Activated naive CD8-positive, alpha-beta T cell treated with anti-CD3 and anti-CD28 coated beads, Interleukin-2, amount 50 U/mL, for 24 hours (primary cell): Measurements from ENCODE around the gene MRC2.
A peak's percentile ranks its signal among the peaks of the same experiment; 100 is the strongest.

Source experiments
- ATAC-seq: fragments of 150-1000 bp; cut with Tn5 transposase; one replicate; pipeline ENCODE4 v1.10.0; 2021
- DNase-seq: peaks from one replicate; pipeline ENCODE4 v3.0.0; 2021
- H3K27ac Mint-ChIP-seq: one replicate; pipeline ENCODE4 v1.8.0; 2021; ENCODE audit warnings: mild to moderate bottlenecking, mixed read lengths
- H3K27me3 Mint-ChIP-seq: one replicate; pipeline ENCODE4 v1.8.0; 2021; ENCODE audit warnings: mixed read lengths
- H3K36me3 Mint-ChIP-seq: one replicate; pipeline ENCODE4 v1.8.0; 2021; ENCODE audit warnings: low read depth, mixed read lengths
- H3K4me1 Mint-ChIP-seq: one replicate; pipeline ENCODE4 v1.8.0; 2021; ENCODE audit warnings: mixed read lengths
- H3K4me3 Mint-ChIP-seq: one replicate; pipeline ENCODE4 v1.8.0; 2021; ENCODE audit warnings: mild to moderate bottlenecking, moderate library complexity, mixed read lengths
- H3K9me3 Mint-ChIP-seq: one replicate; pipeline ENCODE4 v1.8.0; 2021; ENCODE audit warnings: mixed read lengths

Gene MRC2

GRCh38 chr17:62619417-62620155, 7.9 kb upstream of the MRC2 start:
- no peaks in the 10 kb centered on the region for H3K4me1 Mint-ChIP-seq
- no peak for ATAC-seq
- H3K9me3 Mint-ChIP-seq, result no peaks in the 10 kb centered on the region
- peaks cover 10% of the 10 kb centered on the region for H3K36me3 Mint-ChIP-seq
- DNase-seq, result no peak
- no peaks in the 10 kb centered on the region for H3K27me3 Mint-ChIP-seq
- H3K4me3 Mint-ChIP-seq, result no peak overlapping the region
- H3K27ac Mint-ChIP-seq, result no peak overlapping the region

GRCh38 chr17:62621223-62621622, 6.2 kb upstream of the MRC2 start:
- H3K27ac Mint-ChIP-seq, result no peak overlapping the region
- ATAC-seq (no peak), DNase-seq (no peak)
- no peaks in the 10 kb centered on the region for H3K9me3 Mint-ChIP-seq
- H3K36me3 Mint-ChIP-seq, result peaks cover 4% of the 10 kb centered on the region
- no peak overlapping the region for H3K4me3 Mint-ChIP-seq
- H3K27me3 Mint-ChIP-seq, result no peaks in the 10 kb centered on the region
- H3K4me1 Mint-ChIP-seq, result no peaks in the 10 kb centered on the region

GRCh38 chr17:62625184-62625869, 2.1 kb upstream of the MRC2 start:
- H3K4me1 Mint-ChIP-seq, result peaks cover 12% of the 10 kb centered on the region
- H3K36me3 Mint-ChIP-seq, result peaks cover 4% of the 10 kb centered on the region
- no peak overlapping the region for H3K4me3 Mint-ChIP-seq
- DNase-seq (no peak), ATAC-seq (no peak)
- peaks cover 14% of the 10 kb centered on the region for H3K27me3 Mint-ChIP-seq
- H3K27ac Mint-ChIP-seq, result no peak overlapping the region
- no peaks in the 10 kb centered on the region for H3K9me3 Mint-ChIP-seq

GRCh38 chr17:62625870-62626200, 1.6 kb upstream of the MRC2 start:
- Mint-ChIP-seq H3K9me3 (no peaks in the 10 kb centered on the region), H3K4me3 (no peak overlapping the region), H3K27ac (no peak overlapping the region), H3K27me3 (peaks cover 14% of the 10 kb centered on the region), H3K36me3 (peaks cover 4% of the 10 kb centered on the region), H3K4me1 (peaks cover 12% of the 10 kb centered on the region)
- ATAC-seq, result no peak
- no peak for DNase-seq

- ATAC-seq (no peak), DNase-seq (peak; percentile 16)
- Mint-ChIP-seq H3K4me1 (peaks cover 12% of the 10 kb centered on the region), H3K27me3 (peaks cover 14% of the 10 kb centered on the region), H3K36me3 (peaks cover 4% of the 10 kb centered on the region), H3K4me3 (peak overlapping the region; percentile 72), H3K27ac (no peak overlapping the region), H3K9me3 (no peaks in the 10 kb centered on the region)
Measured at GRCh38 chr17:62626719-62627218, 701 bp upstream of the MRC2 start.

- Mint-ChIP-seq H3K27ac (peak overlapping the region; percentile 83), H3K36me3 (peaks cover 3% of the 10 kb centered on the region), H3K4me3 (peak overlapping the region; percentile 86), H3K27me3 (peaks cover 17% of the 10 kb centered on the region), H3K9me3 (no peaks in the 10 kb centered on the region), H3K4me1 (peaks cover 12% of the 10 kb centered on the region)
- peak; percentile 38 for ATAC-seq
- DNase-seq, result peak; percentile 45
Measured at GRCh38 chr17:62627904-62628633, 599 bp downstream of the MRC2 start.

GRCh38 chr17:62628831-62629555, 1.5 kb downstream of the MRC2 start:
- Mint-ChIP-seq H3K36me3 (peaks cover 3% of the 10 kb centered on the region), H3K9me3 (no peaks in the 10 kb centered on the region), H3K27me3 (peaks cover 17% of the 10 kb centered on the region), H3K4me3 (peak overlapping the region; percentile 86), H3K4me1 (peaks cover 12% of the 10 kb centered on the region), H3K27ac (peak overlapping the region; percentile 83)
- no peak for DNase-seq
- ATAC-seq, result no peak

GRCh38 chr17:62629556-62630364, 2.3 kb downstream of the MRC2 start:
- Mint-ChIP-seq H3K27ac (no peak overlapping the region), H3K9me3 (no peaks in the 10 kb centered on the region), H3K27me3 (peaks cover 17% of the 10 kb centered on the region), H3K36me3 (no peaks in the 10 kb centered on the region), H3K4me1 (peaks cover 12% of the 10 kb centered on the region), H3K4me3 (no peak overlapping the region)
- DNase-seq, result no peak
- no peak for ATAC-seq

GRCh38 chr17:62630365-62631085, 3.1 kb downstream of the MRC2 start:
- H3K9me3 Mint-ChIP-seq, result no peaks in the 10 kb centered on the region
- no peak overlapping the region for H3K27ac Mint-ChIP-seq

GRCh38 chr17:62631086-62631935, 3.8 kb downstream of the MRC2 start:
- Mint-ChIP-seq H3K27ac (no peak overlapping the region), H3K9me3 (no peaks in the 10 kb centered on the region), H3K4me3 (no peak overlapping the region), H3K4me1 (peaks cover 12% of the 10 kb centered on the region), H3K36me3 (no peaks in the 10 kb centered on the region), H3K27me3 (peaks cover 17% of the 10 kb centered on the region)
- ATAC-seq (no peak), DNase-seq (no peak)

More at GRCh38 chr17:62630365-62631085, 3.1 kb downstream of the MRC2 start:
- ATAC-seq, result no peak
- Mint-ChIP-seq H3K36me3 (no peaks in the 10 kb centered on the region), H3K27me3 (peaks cover 17% of the 10 kb centered on the region), H3K4me1 (peaks cover 12% of the 10 kb centered on the region), H3K4me3 (no peak overlapping the region)
- DNase-seq, result no peak

- ATAC-seq, result no peak
- no peaks in the 10 kb centered on the region for H3K36me3 Mint-ChIP-seq
- H3K4me3 Mint-ChIP-seq, result no peak overlapping the region
- no peak overlapping the region for H3K27ac Mint-ChIP-seq
- no peak for DNase-seq
- peaks cover 13% of the 10 kb centered on the region for H3K27me3 Mint-ChIP-seq
- peaks cover 7% of the 10 kb centered on the region for H3K4me1 Mint-ChIP-seq
- no peaks in the 10 kb centered on the region for H3K9me3 Mint-ChIP-seq
Measured at GRCh38 chr17:62631936-62632924, 4.8 kb downstream of the MRC2 start.

GRCh38 chr17:62637809-62638208, 10.3 kb downstream of the MRC2 start:
- Mint-ChIP-seq H3K4me3 (no peak overlapping the region), H3K27ac (no peak overlapping the region), H3K9me3 (no peaks in the 10 kb centered on the region), H3K27me3 (peaks cover 3% of the 10 kb centered on the region), H3K4me1 (peaks cover 1% of the 10 kb centered on the region), H3K36me3 (no peaks in the 10 kb centered on the region)
- ATAC-seq (no peak), DNase-seq (no peak)
